GM23248 (cell line): Measurements from ENCODE around the gene GSE1. TPM values are rescaled to one million over a fixed set of nuclear protein-coding genes. Genes with fewer than 3 reads are reported as not detected.

Experiments
- DNase-seq: peaks from one replicate; pipeline ENCODE4 v3.0.0-alpha.2; 2015
- H2AFZ ChIP-seq: fragments of 200-600 bp; sonication (generic); 2 replicates; pipeline ENCODE4 v1.6.1; 2016; ENCODE audit warnings: antibody characterized with exemption
- H3F3A ChIP-seq: fragments of 200-600 bp; sonication (generic); 2 replicates; pipeline ENCODE4 v1.6.1; 2016; ENCODE audit warnings: mild to moderate bottlenecking, antibody characterized with exemption, mixed run types; ENCODE audit not compliant: insufficient read depth
- H3K27ac ChIP-seq: fragments of 200-600 bp; sonication (generic); 2 replicates; pipeline ENCODE4 v1.5.1; 2016; ENCODE audit warnings: mild to moderate bottlenecking
- H3K27me3 ChIP-seq: fragments of 200-600 bp; sonication (generic); replicated peaks from 2 replicates; pipeline ENCODE4 v1.6.1; 2016; ENCODE audit warnings: mild to moderate bottlenecking; ENCODE audit not compliant: insufficient read depth
- H3K36me3 ChIP-seq: fragments of 200-600 bp; sonication (generic); 2 replicates; pipeline ENCODE4 v1.6.1; 2016; ENCODE audit warnings: low read depth, mild to moderate bottlenecking
- H3K4me1 ChIP-seq: fragments of 200-600 bp; sonication (generic); 2 replicates; pipeline ENCODE4 v1.6.1; 2016; ENCODE audit warnings: mild to moderate bottlenecking; ENCODE audit not compliant: insufficient read depth
- H3K4me2 ChIP-seq: fragments of 200-600 bp; sonication (generic); one replicate; pipeline ENCODE4 v1.6.1; 2016; ENCODE audit warnings: mild to moderate bottlenecking; ENCODE audit not compliant: unreplicated experiment
- H3K4me3 ChIP-seq: fragments of 200-600 bp; sonication (generic); 2 replicates; pipeline ENCODE4 v1.5.1; 2016; ENCODE audit warnings: mild to moderate bottlenecking
- H3K79me2 ChIP-seq: fragments of 200-600 bp; sonication (generic); 2 replicates; pipeline ENCODE4 v1.6.1; 2016; ENCODE audit warnings: mild to moderate bottlenecking; ENCODE audit not compliant: insufficient read depth
- H3K9ac ChIP-seq: fragments of 200-600 bp; sonication (generic); 2 replicates; pipeline ENCODE4 v1.6.1; 2016; ENCODE audit warnings: mild to moderate bottlenecking
- H3K9me2 ChIP-seq: fragments of 200-600 bp; sonication (generic); 2 replicates; pipeline ENCODE4 v1.6.1; 2016; ENCODE audit warnings: mixed run types, mild to moderate bottlenecking, moderate library complexity; ENCODE audit not compliant: insufficient read depth
- H3K9me3 ChIP-seq: fragments of 200-600 bp; sonication (generic); one replicate; pipeline ENCODE4 v1.6.1; 2017; ENCODE audit warnings: low read depth
- H4K20me1 ChIP-seq: fragments of 200-600 bp; sonication (generic); 2 replicates; pipeline ENCODE4 v1.6.0; 2016; ENCODE audit not compliant: insufficient read depth
- EZH2 ChIP-seq: fragments of 200-600 bp; sonication (generic); IDR thresholded peaks from 2 replicates; pipeline ENCODE4 v1.6.1; 2018; ENCODE audit warnings: antibody characterized with exemption, mild to moderate bottlenecking; ENCODE audit not compliant: insufficient read depth, poor library complexity, severe bottlenecking
- EZH2phosphoT487 ChIP-seq: fragments of 200-600 bp; sonication (generic); IDR thresholded peaks from 2 replicates; pipeline ENCODE4 v1.6.1; 2018; ENCODE audit warnings: antibody characterized with exemption, moderate library complexity, mild to moderate bottlenecking, low read depth; ENCODE audit not compliant: insufficient read depth
- WGBS, 2 experiments: methylation state at CpG; one replicate each; pipeline ENCODE4 v1.1.6; 2015 to 2017; ENCODE audit warnings: low lambda C conversion rate in 2 of 2, low coverage in 1 of 2; ENCODE audit errors: missing lambda C conversion rate in 2 of 2; 5-methylcytosine and 5-hydroxymethylcytosine counted together
- in situ Hi-C: fragments of 300-500 bp; cut with MboI; formaldehyde crosslinking; loops from 2 replicates; pipeline ENCODE4 v1.15.0; 2020
- polyA plus RNA-seq: library from polyadenylated mRNA; unstranded; fragments of >200 nt; fragmentation: Nextera tagmentation; extraction: Ambion mirVana; gene quantifications from 2 replicates; pipeline ENCODE4 v1.2.1, GENCODE V29; 2016
- total RNA-seq: library from RNA; depleted of rRNA; stranded (reverse); fragments of >200 nt; shearing (Covaris generic); gene quantifications from 2 replicates; pipeline ENCODE4 v1.2.3, GENCODE V29; 2014

The GSE1 gene
- total and polyA plus RNA-seq, 2 experiments from 2014 or later, result 11.6 to 35.1 TPM

- Histone ChIP-seq H2AFZ (no peak overlapping the region), H3K4me1 (no peaks in the 10 kb centered on the region), H3K4me2 (no peak overlapping the region), H3K9me2 (no peaks in the 10 kb centered on the region), H3K4me3 (no peak overlapping the region), H3K79me2 (no peaks in the 10 kb centered on the region), H3K36me3 (no peaks in the 10 kb centered on the region), H3K9ac (no peak overlapping the region), H3F3A (no peaks in the 10 kb centered on the region), H3K9me3 (no peaks in the 10 kb centered on the region), H4K20me1 (no peaks in the 10 kb centered on the region), H3K27ac (no peak overlapping the region), H3K27me3 (no peaks in the 10 kb centered on the region)
- no peak for DNase-seq
- 85 to 86% methylated on average over 51 to 53 of the region's 53 CpGs for WGBS, 2 experiments
- TF ChIP-seq EZH2, result no peak
- TF ChIP-seq EZH2phosphoT487, result no peak
- in situ Hi-C loops, result no loop called here
Measured at GRCh38 chr16:85709766-85710585, 96.9 kb downstream of the GSE1 start.

GRCh38 chr16:85710732-85711131 lies 97.6 kb downstream of the GSE1 start:
- Histone ChIP-seq H4K20me1 (no peaks in the 10 kb centered on the region), H2AFZ (no peak overlapping the region), H3K36me3 (no peaks in the 10 kb centered on the region), H3K9me2 (no peaks in the 10 kb centered on the region), H3K27me3 (no peaks in the 10 kb centered on the region), H3F3A (no peaks in the 10 kb centered on the region), H3K79me2 (no peaks in the 10 kb centered on the region), H3K4me1 (no peaks in the 10 kb centered on the region), H3K27ac (no peak overlapping the region), H3K4me2 (no peak overlapping the region), H3K9me3 (no peaks in the 10 kb centered on the region), H3K4me3 (no peak overlapping the region), H3K9ac (no peak overlapping the region)
- no peak for DNase-seq
- in situ Hi-C loops, result no loop called here
- no peak for TF ChIP-seq EZH2
- no peak for TF ChIP-seq EZH2phosphoT487
- WGBS, 2 experiments, result 96 to 98% methylated on average over 9 of the region's 9 CpGs

GRCh38 chr16:85711982-85712587 lies 99.0 kb downstream of the GSE1 start:
- DNase-seq, result no peak
- Histone ChIP-seq H3F3A (no peaks in the 10 kb centered on the region), H3K9me3 (no peaks in the 10 kb centered on the region), H3K79me2 (no peaks in the 10 kb centered on the region), H3K36me3 (no peaks in the 10 kb centered on the region), H3K4me1 (no peaks in the 10 kb centered on the region), H2AFZ (no peak overlapping the region), H3K27ac (no peak overlapping the region), H3K9me2 (no peaks in the 10 kb centered on the region), H3K4me2 (no peak overlapping the region), H4K20me1 (no peaks in the 10 kb centered on the region), H3K4me3 (no peak overlapping the region), H3K27me3 (no peaks in the 10 kb centered on the region), H3K9ac (no peak overlapping the region)
- no peak for TF ChIP-seq EZH2
- no peak for TF ChIP-seq EZH2phosphoT487
- WGBS, 2 experiments, result 96 to 99% methylated on average over 6 of the region's 6 CpGs
- in situ Hi-C loops, result no loop called here

- TF ChIP-seq EZH2 (no peak), EZH2phosphoT487 (no peak)
- no peak overlapping the region for H3K9ac ChIP-seq
- H3K36me3 ChIP-seq, result no peaks in the 10 kb centered on the region
- H3K9me2 ChIP-seq, result no peaks in the 10 kb centered on the region
- no peak overlapping the region for H3K4me2 ChIP-seq
- DNase-seq, result no peak
- no peaks in the 10 kb centered on the region for H4K20me1 ChIP-seq
- no peaks in the 10 kb centered on the region for H3K9me3 ChIP-seq
- in situ Hi-C loops, result no loop called here
- no peaks in the 10 kb centered on the region for H3K4me1 ChIP-seq
- no peak overlapping the region for H2AFZ ChIP-seq
- no peaks in the 10 kb centered on the region for H3K79me2 ChIP-seq
- H3K27me3 ChIP-seq, result no peaks in the 10 kb centered on the region
- WGBS, 2 experiments, result 69% methylated on average over 9 of the region's 9 CpGs
- no peak overlapping the region for H3K4me3 ChIP-seq
- H3F3A ChIP-seq, result no peaks in the 10 kb centered on the region
- no peak overlapping the region for H3K27ac ChIP-seq
Measured at GRCh38 chr16:85712801-85713200, 99.7 kb downstream of the GSE1 start.
